Measurements from ENCODE around the gene NXNL2. TPM values are rescaled to one million over a fixed set of nuclear protein-coding genes. Genes with fewer than 3 reads are reported as not detected.

The NXNL2 gene
- polyA plus RNA-seq, 4 donors, result 0.10 to 0.31 TPM; not detected in 2

GRCh38 chr9:88503081-88503844, 31.7 kb upstream of the NXNL2 start:
- FAIRE-seq, result no peak
- Histone ChIP-seq H3K36me3 (ENCODE audit: control insufficient read depth in 3 of 3, insufficient read depth in 2 of 3, low read depth in 1 of 3, low read length in 3 of 3) (no peaks in the 10 kb centered on the region), H3K4me3 (ENCODE audit: low read depth in 1 of 3, low read length in 3 of 3) (no peak overlapping the region), H3K27me3 (ENCODE audit: control insufficient read depth in 3 of 3, insufficient read depth in 3 of 3, low read length in 3 of 3) (no peaks in the 10 kb centered on the region), H3K27ac (ENCODE audit: low read depth in 1 of 3, low read length in 2 of 3) (no peak overlapping the region), H3K9me3 (ENCODE audit: control insufficient read depth in 2 of 2, insufficient read depth in 1 of 2, low read depth in 1 of 2, low read length in 1 of 2) (no peaks in the 10 kb centered on the region), H3K4me1 (ENCODE audit: control insufficient read depth in 3 of 3, insufficient read depth in 2 of 3, low read depth in 1 of 3, low read length in 2 of 3) (no peaks in the 10 kb centered on the region)
- 88 to 93% (median 93%) methylated on average over 18 of the region's 18 CpGs for WGBS, 3 donors
- no peak for DNase-seq

GRCh38 chr9:88503845-88504764, 30.9 kb upstream of the NXNL2 start:
- Histone ChIP-seq H3K4me3 (ENCODE audit: low read depth in 1 of 3, low read length in 3 of 3) (no peak overlapping the region), H3K27me3 (ENCODE audit: control insufficient read depth in 3 of 3, insufficient read depth in 3 of 3, low read length in 3 of 3) (no peaks in the 10 kb centered on the region), H3K9me3 (ENCODE audit: control insufficient read depth in 2 of 2, insufficient read depth in 1 of 2, low read depth in 1 of 2, low read length in 1 of 2) (peaks cover 0 to 3% of the 10 kb centered on the region in 2 donors), H3K4me1 (ENCODE audit: control insufficient read depth in 3 of 3, insufficient read depth in 2 of 3, low read depth in 1 of 3, low read length in 2 of 3) (no peaks in the 10 kb centered on the region), H3K36me3 (ENCODE audit: control insufficient read depth in 3 of 3, insufficient read depth in 2 of 3, low read depth in 1 of 3, low read length in 3 of 3) (no peaks in the 10 kb centered on the region), H3K27ac (ENCODE audit: low read depth in 1 of 3, low read length in 2 of 3) (no peak overlapping the region)
- DNase-seq (no peak), FAIRE-seq (no peak)
- WGBS, 3 donors, result 91 to 93% (median 92%) methylated on average over 17 of the region's 17 CpGs

GRCh38 chr9:88508326-88508725, 26.7 kb upstream of the NXNL2 start:
- Histone ChIP-seq H3K4me1 (ENCODE audit: control insufficient read depth in 3 of 3, insufficient read depth in 2 of 3, low read depth in 1 of 3, low read length in 2 of 3) (no peaks in the 10 kb centered on the region), H3K27ac (ENCODE audit: low read depth in 1 of 3, low read length in 2 of 3) (no peak overlapping the region), H3K36me3 (ENCODE audit: control insufficient read depth in 3 of 3, insufficient read depth in 2 of 3, low read depth in 1 of 3, low read length in 3 of 3) (no peaks in the 10 kb centered on the region), H3K4me3 (ENCODE audit: low read depth in 1 of 3, low read length in 3 of 3) (no peak overlapping the region), H3K27me3 (ENCODE audit: control insufficient read depth in 3 of 3, insufficient read depth in 3 of 3, low read length in 3 of 3) (no peaks in the 10 kb centered on the region), H3K9me3 (ENCODE audit: control insufficient read depth in 2 of 2, insufficient read depth in 1 of 2, low read depth in 1 of 2, low read length in 1 of 2) (peaks cover 0 to 3% of the 10 kb centered on the region in 2 donors)
- FAIRE-seq (no peak), DNase-seq (no peak)
- 83 to 88% (median 86%) methylated on average over 1 of the region's 2 CpGs for WGBS, 3 donors

- H3K27me3 ChIP-seq (ENCODE audit: control insufficient read depth in 3 of 3, insufficient read depth in 3 of 3, low read length in 3 of 3), result no peaks in the 10 kb centered on the region
- 66 to 79% (median 76%) methylated on average over 4 of the region's 4 CpGs for WGBS, 3 donors
- H3K27ac ChIP-seq (ENCODE audit: low read depth in 1 of 3, low read length in 2 of 3), result no peak overlapping the region
- H3K4me3 ChIP-seq (ENCODE audit: low read depth in 1 of 3, low read length in 3 of 3), result no peak overlapping the region
- no peaks in the 10 kb centered on the region for H3K4me1 ChIP-seq (ENCODE audit: control insufficient read depth in 3 of 3, insufficient read depth in 2 of 3, low read depth in 1 of 3, low read length in 2 of 3)
- DNase-seq (no peak), FAIRE-seq (no peak)
- H3K9me3 ChIP-seq (ENCODE audit: control insufficient read depth in 2 of 2, insufficient read depth in 1 of 2, low read depth in 1 of 2, low read length in 1 of 2), result peaks cover 0 to 9% of the 10 kb centered on the region in 2 donors
- no peaks in the 10 kb centered on the region for H3K36me3 ChIP-seq (ENCODE audit: control insufficient read depth in 3 of 3, insufficient read depth in 2 of 3, low read depth in 1 of 3, low read length in 3 of 3)
Measured at GRCh38 chr9:88511906-88512305, 23.1 kb upstream of the NXNL2 start.

- peaks cover 0 to 6% of the 10 kb centered on the region in 2 donors for H3K9me3 ChIP-seq (ENCODE audit: control insufficient read depth in 2 of 2, insufficient read depth in 1 of 2, low read depth in 1 of 2, low read length in 1 of 2)
- no peaks in the 10 kb centered on the region for H3K4me1 ChIP-seq (ENCODE audit: control insufficient read depth in 3 of 3, insufficient read depth in 2 of 3, low read depth in 1 of 3, low read length in 2 of 3)
- no peak for DNase-seq
- H3K27me3 ChIP-seq (ENCODE audit: control insufficient read depth in 3 of 3, insufficient read depth in 3 of 3, low read length in 3 of 3), result no peaks in the 10 kb centered on the region
- no peak overlapping the region for H3K4me3 ChIP-seq (ENCODE audit: low read depth in 1 of 3, low read length in 3 of 3)
- no peaks in the 10 kb centered on the region for H3K36me3 ChIP-seq (ENCODE audit: control insufficient read depth in 3 of 3, insufficient read depth in 2 of 3, low read depth in 1 of 3, low read length in 3 of 3)
- H3K27ac ChIP-seq (ENCODE audit: low read depth in 1 of 3, low read length in 2 of 3), result no peak overlapping the region
- no peak for FAIRE-seq
- 87 to 96% (median 94%) methylated on average over 6 of the region's 6 CpGs for WGBS, 3 donors
Measured at GRCh38 chr9:88514247-88514646, 20.7 kb upstream of the NXNL2 start.

- FAIRE-seq (no peak), DNase-seq (no peak)
- Histone ChIP-seq H3K27ac (ENCODE audit: low read depth in 1 of 3, low read length in 2 of 3) (no peak overlapping the region), H3K4me3 (ENCODE audit: low read depth in 1 of 3, low read length in 3 of 3) (no peak overlapping the region), H3K36me3 (ENCODE audit: control insufficient read depth in 3 of 3, insufficient read depth in 2 of 3, low read depth in 1 of 3, low read length in 3 of 3) (no peaks in the 10 kb centered on the region), H3K4me1 (ENCODE audit: control insufficient read depth in 3 of 3, insufficient read depth in 2 of 3, low read depth in 1 of 3, low read length in 2 of 3) (no peaks in the 10 kb centered on the region), H3K9me3 (ENCODE audit: control insufficient read depth in 2 of 2, insufficient read depth in 1 of 2, low read depth in 1 of 2, low read length in 1 of 2) (no peaks in the 10 kb centered on the region), H3K27me3 (ENCODE audit: control insufficient read depth in 3 of 3, insufficient read depth in 3 of 3, low read length in 3 of 3) (no peaks in the 10 kb centered on the region)
- WGBS, 3 donors, result 31 to 64% (median 42%) methylated on average over 4 of the region's 4 CpGs
Measured at GRCh38 chr9:88521308-88521707, 13.7 kb upstream of the NXNL2 start.

- H3K4me1 ChIP-seq (ENCODE audit: control insufficient read depth in 3 of 3, insufficient read depth in 2 of 3, low read depth in 1 of 3, low read length in 2 of 3), result no peaks in the 10 kb centered on the region
- DNase-seq, result no peak
- no peak for FAIRE-seq
- WGBS, 3 donors, result 79 to 91% (median 86%) methylated on average over 4 of the region's 4 CpGs
- no peak overlapping the region for H3K27ac ChIP-seq (ENCODE audit: low read depth in 1 of 3, low read length in 2 of 3)
- no peaks in the 10 kb centered on the region for H3K9me3 ChIP-seq (ENCODE audit: control insufficient read depth in 2 of 2, insufficient read depth in 1 of 2, low read depth in 1 of 2, low read length in 1 of 2)
- no peak overlapping the region for H3K4me3 ChIP-seq (ENCODE audit: low read depth in 1 of 3, low read length in 3 of 3)
- no peaks in the 10 kb centered on the region for H3K27me3 ChIP-seq (ENCODE audit: control insufficient read depth in 3 of 3, insufficient read depth in 3 of 3, low read length in 3 of 3)
- no peaks in the 10 kb centered on the region for H3K36me3 ChIP-seq (ENCODE audit: control insufficient read depth in 3 of 3, insufficient read depth in 2 of 3, low read depth in 1 of 3, low read length in 3 of 3)
Measured at GRCh38 chr9:88522360-88522759, 12.6 kb upstream of the NXNL2 start.

- WGBS, 3 donors, result 82 to 94% (median 89%) methylated on average over 3 of the region's 3 CpGs
- Histone ChIP-seq H3K4me3 (ENCODE audit: low read depth in 1 of 3, low read length in 3 of 3) (no peak overlapping the region), H3K27me3 (ENCODE audit: control insufficient read depth in 3 of 3, insufficient read depth in 3 of 3, low read length in 3 of 3) (no peaks in the 10 kb centered on the region), H3K27ac (ENCODE audit: low read depth in 1 of 3, low read length in 2 of 3) (no peak overlapping the region), H3K4me1 (ENCODE audit: control insufficient read depth in 3 of 3, insufficient read depth in 2 of 3, low read depth in 1 of 3, low read length in 2 of 3) (no peaks in the 10 kb centered on the region), H3K9me3 (ENCODE audit: control insufficient read depth in 2 of 2, insufficient read depth in 1 of 2, low read depth in 1 of 2, low read length in 1 of 2) (no peaks in the 10 kb centered on the region), H3K36me3 (ENCODE audit: control insufficient read depth in 3 of 3, insufficient read depth in 2 of 3, low read depth in 1 of 3, low read length in 3 of 3) (no peaks in the 10 kb centered on the region)
- DNase-seq (no peak), FAIRE-seq (no peak)
Measured at GRCh38 chr9:88523056-88523455, 11.9 kb upstream of the NXNL2 start.

Measured in small intestine (tissue), 7 donors.